Brain microvascular endothelial cell (primary cell): ENCODE data around the gene ZNF592.

ENCODE experiments used
- DNase-seq: peaks from one replicate; pipeline ENCODE4 v3.0.0-alpha.2; 2020
- H3K27ac ChIP-seq: fragments of 250-450 bp; sonication (Bioruptor Pico); 2 replicates; pipeline ENCODE4 v1.5.1; 2020; ENCODE audit warnings: mild to moderate bottlenecking, moderate library complexity
- H3K27me3 ChIP-seq: fragments of 250-450 bp; sonication (Bioruptor Pico); replicated peaks from 2 replicates; pipeline ENCODE4 v1.5.1; 2020; ENCODE audit warnings: mild to moderate bottlenecking
- H3K36me3 ChIP-seq: fragments of 250-450 bp; sonication (Bioruptor Pico); replicated peaks from 2 replicates; pipeline ENCODE4 v1.5.1; 2020; ENCODE audit warnings: mild to moderate bottlenecking
- H3K4me3 ChIP-seq: 2 replicates; pipeline ENCODE4 v1.5.1; 2011; ENCODE audit warnings: low read depth, mild to moderate bottlenecking, control low read depth, low read length, moderate library complexity
- CTCF ChIP-seq: IDR thresholded peaks from 2 replicates; pipeline ENCODE4 v1.5.1; 2011; ENCODE audit warnings: low read depth, mild to moderate bottlenecking, moderate library complexity, low read length, control low read depth, inconsistent platforms; ENCODE audit errors: missing control alignments
- in situ Hi-C: cut with HindIII; loops from 2 replicates; pipeline ENCODE4 v1.10.0; 2017; ENCODE audit warnings: low sequenced_read_pairs, low pct_ligation_motif_present

Gene ZNF592

GRCh38 chr15:84818261-84819131, 70.1 kb downstream of the ZNF592 start:
- TF ChIP-seq CTCF, result peak; percentile 9
- Histone ChIP-seq H3K27ac (peak overlapping the region; percentile 65), H3K4me3 (peak overlapping the region; percentile 49), H3K36me3 (no peaks in the 10 kb centered on the region), H3K27me3 (no peaks in the 10 kb centered on the region)
- in situ Hi-C loops, result no loop called here
- DNase-seq, result peak; percentile 67

- peak; percentile 48 for TF ChIP-seq CTCF
- H3K27ac ChIP-seq, result peak overlapping the region; percentile 65
- H3K27me3 ChIP-seq, result no peaks in the 10 kb centered on the region
- DNase-seq, result no peak
- in situ Hi-C loops, result no loop called here
- H3K36me3 ChIP-seq, result no peaks in the 10 kb centered on the region
- H3K4me3 ChIP-seq, result no peak overlapping the region
Measured at GRCh38 chr15:84819291-84819768, 70.9 kb downstream of the ZNF592 start.

GRCh38 chr15:84819791-84820190, 71.4 kb downstream of the ZNF592 start:
- in situ Hi-C loops, result no loop called here
- H3K27me3 ChIP-seq, result no peaks in the 10 kb centered on the region
- H3K4me3 ChIP-seq, result no peak overlapping the region
- H3K27ac ChIP-seq, result no peak overlapping the region
- DNase-seq, result no peak
- peaks cover 2% of the 10 kb centered on the region for H3K36me3 ChIP-seq
- no peak for TF ChIP-seq CTCF

- DNase-seq, result no peak
- in situ Hi-C loops, result no loop called here
- no peak overlapping the region for H3K27ac ChIP-seq
- H3K27me3 ChIP-seq, result no peaks in the 10 kb centered on the region
- TF ChIP-seq CTCF, result peak; percentile 24
- peaks cover 2% of the 10 kb centered on the region for H3K36me3 ChIP-seq
- no peak overlapping the region for H3K4me3 ChIP-seq
Measured at GRCh38 chr15:84821501-84822021, 73.2 kb downstream of the ZNF592 start.

- DNase-seq, result no peak
- peaks cover 2% of the 10 kb centered on the region for H3K36me3 ChIP-seq
- no peak for TF ChIP-seq CTCF
- H3K27ac ChIP-seq, result no peak overlapping the region
- in situ Hi-C loops, result no loop called here
- no peaks in the 10 kb centered on the region for H3K27me3 ChIP-seq
- H3K4me3 ChIP-seq, result no peak overlapping the region
Measured at GRCh38 chr15:84822653-84823281, 74.4 kb downstream of the ZNF592 start.
